Astrocyte of the spinal cord (primary cell): ENCODE data around the gene WDPCP.
"Not testable (repeated sequence)": the region's sequence is repeated elsewhere in the genome, so short reads cannot be mapped to it uniquely, and the experiment has no call there.

Experiments
- DNase-seq: peaks from one replicate; pipeline ENCODE4 v3.0.0; 2011; ENCODE audit warnings: low read depth, low spot score
- H3K4me3 ChIP-seq: 2 replicates; pipeline ENCODE4 v1.5.1; 2011; ENCODE audit warnings: low read depth, mild to moderate bottlenecking, low read length, moderate library complexity
- in situ Hi-C: cut with HindIII; loops from 2 replicates; pipeline ENCODE4 v1.10.0; 2017; ENCODE audit warnings: low sequenced_read_pairs
- TF ChIP-seq, protein P1 (sequence below): IDR thresholded peaks from 2 replicates; pipeline ENCODE4 v1.5.1; 2012; ENCODE audit warnings: low read depth, mild to moderate bottlenecking, low read length, inconsistent platforms

Gene WDPCP

GRCh38 chr2:63580651-63581297 lies 7.5 kb downstream of the WDPCP start:
- DNase-seq = no peak
- no peak overlapping the region for H3K4me3 ChIP-seq
- in situ Hi-C loops = no loop called here
- TF ChIP-seq, protein P1, sequence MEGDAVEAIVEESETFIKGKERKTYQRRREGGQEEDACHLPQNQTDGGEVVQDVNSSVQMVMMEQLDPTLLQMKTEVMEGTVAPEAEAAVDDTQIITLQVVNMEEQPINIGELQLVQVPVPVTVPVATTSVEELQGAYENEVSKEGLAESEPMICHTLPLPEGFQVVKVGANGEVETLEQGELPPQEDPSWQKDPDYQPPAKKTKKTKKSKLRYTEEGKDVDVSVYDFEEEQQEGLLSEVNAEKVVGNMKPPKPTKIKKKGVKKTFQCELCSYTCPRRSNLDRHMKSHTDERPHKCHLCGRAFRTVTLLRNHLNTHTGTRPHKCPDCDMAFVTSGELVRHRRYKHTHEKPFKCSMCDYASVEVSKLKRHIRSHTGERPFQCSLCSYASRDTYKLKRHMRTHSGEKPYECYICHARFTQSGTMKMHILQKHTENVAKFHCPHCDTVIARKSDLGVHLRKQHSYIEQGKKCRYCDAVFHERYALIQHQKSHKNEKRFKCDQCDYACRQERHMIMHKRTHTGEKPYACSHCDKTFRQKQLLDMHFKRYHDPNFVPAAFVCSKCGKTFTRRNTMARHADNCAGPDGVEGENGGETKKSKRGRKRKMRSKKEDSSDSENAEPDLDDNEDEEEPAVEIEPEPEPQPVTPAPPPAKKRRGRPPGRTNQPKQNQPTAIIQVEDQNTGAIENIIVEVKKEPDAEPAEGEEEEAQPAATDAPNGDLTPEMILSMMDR = no peak

DNA sequence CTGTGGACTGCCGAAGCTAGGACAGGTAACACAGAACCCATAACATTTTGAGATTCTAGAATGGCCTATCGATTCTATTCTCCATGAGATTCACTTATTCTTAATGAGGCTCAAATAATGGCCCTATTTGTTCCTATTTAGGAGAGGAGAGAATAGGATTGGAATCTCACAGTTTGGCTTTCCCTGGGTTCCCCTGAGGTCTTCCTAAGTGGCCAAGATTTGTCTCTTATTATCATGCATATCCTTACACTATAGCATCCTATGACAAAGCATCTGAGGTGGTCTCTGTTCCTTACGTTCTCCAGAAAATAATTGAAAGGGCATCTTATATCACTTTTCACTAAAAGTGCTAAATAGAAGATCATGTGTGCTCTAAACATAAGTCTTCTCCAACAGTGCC lies 9.5 kb downstream of the WDPCP start:
- in situ Hi-C loops = no loop called here
- DNase-seq = no peak
- TF ChIP-seq, protein P1 = no peak
- no peak overlapping the region for H3K4me3 ChIP-seq

DNA sequence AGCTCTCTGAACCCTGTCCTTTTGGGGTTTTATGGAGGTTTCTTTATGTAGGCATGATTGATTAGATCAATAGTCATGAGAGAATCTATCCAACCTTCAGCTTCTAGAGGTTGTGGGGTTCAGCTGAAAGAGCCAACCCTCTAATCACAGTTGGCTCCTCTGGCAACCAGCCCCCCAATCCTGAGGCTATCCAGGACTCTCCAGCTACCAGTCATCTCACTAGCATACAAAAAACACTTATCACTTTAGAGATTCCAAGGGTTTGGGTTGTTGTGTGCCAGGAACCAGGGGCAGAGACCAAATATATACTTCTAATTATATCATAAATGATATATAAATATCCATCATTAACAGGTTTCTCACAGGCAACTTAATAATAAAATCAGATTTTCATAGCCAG lies 11.7 kb downstream of the WDPCP start:
- no peak for DNase-seq
- in situ Hi-C loops = no loop called here
- no peak overlapping the region for H3K4me3 ChIP-seq
- TF ChIP-seq, protein P1 = no peak

- H3K4me3 ChIP-seq, DNase-seq, in situ Hi-C loops: not testable (repeated sequence)
Observed at GRCh38 chr2:63573726-63574345, 14.4 kb downstream of the WDPCP start.

DNA sequence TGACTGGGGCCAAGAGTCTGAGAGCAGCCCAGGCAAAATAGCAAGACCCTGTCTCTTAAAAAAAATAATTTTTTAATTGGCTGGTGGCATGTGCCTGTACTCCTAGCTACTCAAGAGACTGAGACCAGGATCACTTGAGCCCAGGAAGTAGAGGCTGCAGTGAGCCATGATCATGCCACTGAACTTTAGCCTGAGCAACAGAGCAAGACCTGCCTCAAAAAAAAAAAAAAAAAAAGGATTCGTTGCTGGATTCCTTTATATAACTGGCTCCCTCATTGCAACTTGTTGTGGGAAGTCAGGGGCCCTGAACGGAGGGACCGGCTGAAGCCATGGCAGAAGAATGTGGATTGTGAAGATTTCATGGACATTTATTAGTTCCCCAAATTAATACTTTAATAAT lies 15.3 kb downstream of the WDPCP start:
- DNase-seq, in situ Hi-C loops, H3K4me3 ChIP-seq: not testable (repeated sequence)

DNA sequence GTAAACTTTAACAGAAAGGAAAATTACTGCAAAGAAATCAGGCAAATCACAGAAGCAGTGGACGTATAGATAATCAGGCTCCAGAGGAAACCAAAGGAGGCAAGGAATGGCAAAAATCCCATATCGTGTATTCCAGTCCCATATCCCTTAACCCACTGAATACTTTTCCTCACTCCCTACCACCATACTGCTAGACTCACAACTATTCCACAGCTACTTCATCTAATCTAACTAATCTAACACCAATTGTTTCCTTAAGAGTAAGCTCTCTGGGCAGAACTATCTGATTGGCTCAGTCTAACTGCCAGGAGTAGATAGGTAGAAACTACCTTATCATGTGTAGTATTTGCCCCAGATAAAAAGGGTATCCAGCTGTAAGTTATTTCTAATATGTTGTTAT lies 16.3 kb downstream of the WDPCP start:
- no peak for DNase-seq
- no peak overlapping the region for H3K4me3 ChIP-seq
- in situ Hi-C loops = no loop called here
- TF ChIP-seq, protein P1 = no peak

GRCh38 chr2:63571291-63571690 lies 17.0 kb downstream of the WDPCP start:
- no peak overlapping the region for H3K4me3 ChIP-seq
- in situ Hi-C loops = no loop called here
- TF ChIP-seq, protein P1 = no peak
- DNase-seq = no peak
